ENCODE measurements around the gene TYW5.

The TYW5 gene

GRCh38 chr2:199895406-199895805, 59.9 kb downstream of the TYW5 start:
- H3K4me1 Mint-ChIP-seq (ENCODE audit: low read depth), result no peaks in the 10 kb centered on the region
- no peaks in the 10 kb centered on the region for H3K9me3 Mint-ChIP-seq
- no peaks in the 10 kb centered on the region for H3K36me3 Mint-ChIP-seq (ENCODE audit: low read depth)
- H3K27me3 Mint-ChIP-seq (ENCODE audit: low read depth), result peaks cover 32% of the 10 kb centered on the region
- DNase-seq (ENCODE audit: low spot score), result no peak
- no peak overlapping the region for H3K4me3 Mint-ChIP-seq
- no peak overlapping the region for H3K27ac Mint-ChIP-seq

GRCh38 chr2:199883474-199884212, 71.6 kb downstream of the TYW5 start:
- peaks cover 10% of the 10 kb centered on the region for H3K27me3 Mint-ChIP-seq (ENCODE audit: low read depth)
- DNase-seq (ENCODE audit: low spot score), result no peak
- no peak overlapping the region for H3K27ac Mint-ChIP-seq
- H3K4me1 Mint-ChIP-seq (ENCODE audit: low read depth), result no peaks in the 10 kb centered on the region
- no peak overlapping the region for H3K4me3 Mint-ChIP-seq
- H3K36me3 Mint-ChIP-seq (ENCODE audit: low read depth), result no peaks in the 10 kb centered on the region
- H3K9me3 Mint-ChIP-seq, result peaks cover 7% of the 10 kb centered on the region

- Mint-ChIP-seq H3K9me3 (peaks cover 7% of the 10 kb centered on the region), H3K4me3 (no peak overlapping the region), H3K27ac (no peak overlapping the region), H3K36me3 (ENCODE audit: low read depth) (no peaks in the 10 kb centered on the region), H3K27me3 (ENCODE audit: low read depth) (peaks cover 10% of the 10 kb centered on the region), H3K4me1 (ENCODE audit: low read depth) (no peaks in the 10 kb centered on the region)
- DNase-seq (ENCODE audit: low spot score), result no peak
These were observed 72.6 kb downstream of the TYW5 start for GRCh38 chr2:199882667-199883066.

Data from T-helper 2 cell treated with Interferon-gamma antibody and Interleukin-4, amounts not matched to agents 5 μg/mL and 100 μg/mL, for 36 hours (primary cell).